DOHH2 (cell line): ENCODE measurements around the gene COMT.
"Not testable (repeated sequence)": the region's sequence is repeated elsewhere in the genome, so short reads cannot be mapped to it uniquely, and the experiment has no call there.

ENCODE experiments used
- H3F3A ChIP-seq: fragments of 200-600 bp; sonication (generic), shearing (Covaris generic); 2 replicates; pipeline ENCODE4 v1.6.0; 2016; ENCODE audit warnings: antibody characterized with exemption, mild to moderate bottlenecking; ENCODE audit not compliant: control insufficient read depth, insufficient read depth
- H3K27ac ChIP-seq: fragments of 200-600 bp; sonication (generic); 2 replicates; pipeline ENCODE4 v1.5.1; 2014; ENCODE audit warnings: low read depth, mild to moderate bottlenecking, low read length, moderate library complexity
- H3K27me3 ChIP-seq: fragments of 200-600 bp; sonication (generic); 2 replicates; pipeline ENCODE4 v1.6.1; 2014; ENCODE audit warnings: mild to moderate bottlenecking, low read length, mixed read lengths; ENCODE audit not compliant: control insufficient read depth
- H3K36me3 ChIP-seq: fragments of 200-600 bp; sonication (generic); 2 replicates; pipeline ENCODE4 v1.6.1; 2014; ENCODE audit warnings: mild to moderate bottlenecking, low read length, moderate library complexity, mixed read lengths; ENCODE audit not compliant: control insufficient read depth
- H3K4me1 ChIP-seq: fragments of 200-600 bp; sonication (generic); 2 replicates; pipeline ENCODE4 v1.6.1; 2014; ENCODE audit warnings: mild to moderate bottlenecking, low read length, mixed read lengths; ENCODE audit not compliant: control insufficient read depth
- H3K4me2 ChIP-seq: fragments of 200-600 bp; sonication (generic); 2 replicates; pipeline ENCODE4 v1.6.0; 2014; ENCODE audit warnings: mild to moderate bottlenecking, low read length, moderate library complexity
- H3K4me3 ChIP-seq: fragments of 200-600 bp; sonication (generic); 2 replicates; pipeline ENCODE4 v1.5.1; 2014; ENCODE audit warnings: mild to moderate bottlenecking, low read length, mixed read lengths
- H3K79me2 ChIP-seq: fragments of 200-600 bp; sonication (generic); 2 replicates; pipeline ENCODE4 v1.6.1; 2014; ENCODE audit warnings: mild to moderate bottlenecking, low read length, mixed read lengths; ENCODE audit not compliant: control insufficient read depth
- H3K9me2 ChIP-seq: fragments of 200-600 bp; sonication (generic); replicated peaks from 2 replicates; pipeline ENCODE4 v1.6.1; 2014; ENCODE audit warnings: mild to moderate bottlenecking, low read length, mixed read lengths; ENCODE audit not compliant: control insufficient read depth
- H3K9me3 ChIP-seq: fragments of 200-600 bp; sonication (generic); 2 replicates; pipeline ENCODE4 v1.6.1; 2014; ENCODE audit warnings: antibody characterized with exemption, low read length, mixed read lengths; ENCODE audit not compliant: control insufficient read depth, insufficient read depth
- H4K20me1 ChIP-seq: fragments of 200-600 bp; sonication (generic); 2 replicates; pipeline ENCODE4 v1.6.0; 2014; ENCODE audit warnings: low read depth, mild to moderate bottlenecking, antibody characterized with exemption, low read length, moderate library complexity; ENCODE audit not compliant: control insufficient read depth, insufficient read depth
- CTCF ChIP-seq: fragments of 200-600 bp; sonication (generic); IDR thresholded peaks from one replicate; pipeline ENCODE4 v1.5.1; 2014; ENCODE audit warnings: antibody characterized with exemption, mild to moderate bottlenecking, low read depth, low read length; ENCODE audit not compliant: poor library complexity, severe bottlenecking
- EZH2phosphoT487 ChIP-seq: fragments of 200-600 bp; sonication (generic); IDR thresholded peaks from 2 replicates; pipeline ENCODE4 v1.6.1; 2017; ENCODE audit warnings: borderline replicate concordance, mild to moderate bottlenecking, antibody characterized with exemption, low read length, moderate library complexity, mixed read lengths

The COMT gene

GRCh38 chr22:19931514-19931913 lies 10.1 kb upstream of the COMT start:
- H3K4me3 ChIP-seq, result no peak overlapping the region
- H3K36me3 ChIP-seq, result no peaks in the 10 kb centered on the region
- no peaks in the 10 kb centered on the region for H4K20me1 ChIP-seq
- no peaks in the 10 kb centered on the region for H3F3A ChIP-seq
- no peak for TF ChIP-seq EZH2phosphoT487
- TF ChIP-seq CTCF, result no peak
- no peak overlapping the region for H3K4me2 ChIP-seq
- H3K4me1 ChIP-seq, result no peaks in the 10 kb centered on the region
- H3K79me2 ChIP-seq, result no peaks in the 10 kb centered on the region
- H3K9me3 ChIP-seq, result no peaks in the 10 kb centered on the region
- H3K27ac ChIP-seq, result no peak overlapping the region
- H3K9me2 ChIP-seq, result no peaks in the 10 kb centered on the region
- H3K27me3 ChIP-seq, result no peaks in the 10 kb centered on the region

GRCh38 chr22:19932367-19933206 lies 9.0 kb upstream of the COMT start:
- no peaks in the 10 kb centered on the region for H3K27me3 ChIP-seq
- H3K4me1 ChIP-seq, result no peaks in the 10 kb centered on the region
- no peaks in the 10 kb centered on the region for H3K79me2 ChIP-seq
- no peak overlapping the region for H3K4me3 ChIP-seq
- no peak overlapping the region for H3K27ac ChIP-seq
- no peaks in the 10 kb centered on the region for H3F3A ChIP-seq
- TF ChIP-seq CTCF, result no peak
- TF ChIP-seq EZH2phosphoT487, result no peak
- no peaks in the 10 kb centered on the region for H3K9me3 ChIP-seq
- no peaks in the 10 kb centered on the region for H4K20me1 ChIP-seq
- H3K4me2 ChIP-seq, result no peak overlapping the region
- no peaks in the 10 kb centered on the region for H3K36me3 ChIP-seq
- H3K9me2 ChIP-seq, result no peaks in the 10 kb centered on the region

- no peak overlapping the region for H3K4me3 ChIP-seq
- H3K27me3 ChIP-seq, result no peaks in the 10 kb centered on the region
- H4K20me1 ChIP-seq, result no peaks in the 10 kb centered on the region
- no peaks in the 10 kb centered on the region for H3K9me3 ChIP-seq
- H3K9me2 ChIP-seq, result no peaks in the 10 kb centered on the region
- no peak overlapping the region for H3K27ac ChIP-seq
- no peaks in the 10 kb centered on the region for H3K36me3 ChIP-seq
- no peaks in the 10 kb centered on the region for H3K79me2 ChIP-seq
- TF ChIP-seq EZH2phosphoT487, result no peak
- no peak for TF ChIP-seq CTCF
- H3F3A ChIP-seq, result no peaks in the 10 kb centered on the region
- no peak overlapping the region for H3K4me2 ChIP-seq
- H3K4me1 ChIP-seq, result no peaks in the 10 kb centered on the region
Observed at GRCh38 chr22:19933341-19934241, 8.0 kb upstream of the COMT start.

- not testable (repeated sequence) for H4K20me1 ChIP-seq, H3K4me2 ChIP-seq, H3K27me3 ChIP-seq, H3K79me2 ChIP-seq, H3K4me1 ChIP-seq, H3K4me3 ChIP-seq, H3K9me2 ChIP-seq, H3K9me3 ChIP-seq, H3K36me3 ChIP-seq, H3F3A ChIP-seq, H3K27ac ChIP-seq
Observed at GRCh38 chr22:19935123-19935718, 6.4 kb upstream of the COMT start.
